H9 (cell line): ENCODE results near the gene RPL27A. TPM values are rescaled to one million over a fixed set of nuclear protein-coding genes. Genes with fewer than 3 reads are reported as not detected.

Source experiments
- DNase-seq: peaks from one replicate; pipeline ENCODE4 v3.0.0-alpha.2; 2017
- H2AFZ ChIP-seq: one replicate; pipeline ENCODE4 v1.6.1; 2013; ENCODE audit warnings: mild to moderate bottlenecking, low read length, control low read depth, moderate library complexity
- H2AK5ac ChIP-seq: 2 replicates; pipeline ENCODE4 v1.6.1; 2013; ENCODE audit warnings: low read length, control low read depth, mixed read lengths; ENCODE audit not compliant: insufficient read length
- H2BK120ac ChIP-seq: one replicate; pipeline ENCODE4 v1.6.1; 2013; ENCODE audit warnings: low read depth, mild to moderate bottlenecking, low read length, control low read depth, inconsistent platforms; ENCODE audit not compliant: poor library complexity, severe bottlenecking
- H2BK12ac ChIP-seq: 2 replicates; pipeline ENCODE4 v1.6.1; 2013; ENCODE audit warnings: low read length, control low read depth, mixed read lengths, low read depth; ENCODE audit not compliant: insufficient read length
- H2BK15ac ChIP-seq: 2 replicates; pipeline ENCODE4 v1.6.1; 2013; ENCODE audit warnings: low read depth, low read length, control low read depth
- H2BK20ac ChIP-seq: one replicate; pipeline ENCODE4 v1.6.1; 2013; ENCODE audit warnings: low read depth, mild to moderate bottlenecking, low read length, control low read depth, inconsistent platforms; ENCODE audit not compliant: poor library complexity, severe bottlenecking
- H2BK5ac ChIP-seq: 2 replicates; pipeline ENCODE4 v1.6.1; 2013; ENCODE audit warnings: low read length, control low read depth, mixed read lengths; ENCODE audit not compliant: insufficient read length
- H3K14ac ChIP-seq: 2 replicates; pipeline ENCODE4 v1.6.1; 2013; ENCODE audit warnings: low read length, control low read depth; ENCODE audit not compliant: insufficient read depth
- H3K18ac ChIP-seq: 2 replicates; pipeline ENCODE4 v1.6.1; 2013; ENCODE audit warnings: low read depth, mild to moderate bottlenecking, mixed read lengths, low read length, control low read depth; ENCODE audit not compliant: insufficient read length
- H3K23ac ChIP-seq: 2 replicates; pipeline ENCODE4 v1.6.1; 2013; ENCODE audit warnings: low read length, control low read depth, mixed read lengths, low read depth; ENCODE audit not compliant: insufficient read length
- H3K23me2 ChIP-seq: 2 replicates; pipeline ENCODE4 v1.6.1; 2013; ENCODE audit warnings: low read depth, mild to moderate bottlenecking, mixed read lengths, low read length, control low read depth; ENCODE audit not compliant: insufficient read length, poor library complexity, severe bottlenecking
- H3K27ac ChIP-seq: 2 replicates; pipeline ENCODE4 v1.5.1; 2013; ENCODE audit warnings: low read length, control low read depth, mixed read lengths, low read depth; ENCODE audit not compliant: insufficient read length
- H3K27me3 ChIP-seq: 2 replicates; pipeline ENCODE4 v1.6.1; 2013; ENCODE audit warnings: low read length, control low read depth, inconsistent platforms; ENCODE audit not compliant: insufficient read depth
- H3K4ac ChIP-seq: 2 replicates; pipeline ENCODE4 v1.6.1; 2013; ENCODE audit warnings: low read depth, mild to moderate bottlenecking, control low read depth, inconsistent platforms, low read length, moderate library complexity
- H3K4me1 ChIP-seq: 2 replicates; pipeline ENCODE4 v1.6.1; 2013; ENCODE audit warnings: low read length, control low read depth, inconsistent platforms; ENCODE audit not compliant: insufficient read depth
- H3K4me2 ChIP-seq: 2 replicates; pipeline ENCODE4 v1.6.1; 2013; ENCODE audit warnings: low read length, control low read depth, mixed read lengths; ENCODE audit not compliant: insufficient read length, insufficient read depth
- H3K56ac ChIP-seq: 2 replicates; pipeline ENCODE4 v1.6.1; 2013; ENCODE audit warnings: low read depth, mild to moderate bottlenecking, mixed read lengths, low read length, control low read depth; ENCODE audit not compliant: insufficient read length
- H3K79me1 ChIP-seq: 2 replicates; pipeline ENCODE4 v1.6.1; 2013; ENCODE audit warnings: low read depth, mild to moderate bottlenecking, moderate library complexity, low read length, control low read depth, inconsistent platforms; ENCODE audit not compliant: insufficient read depth, poor library complexity, severe bottlenecking
- H3K79me2 ChIP-seq: 2 replicates; pipeline ENCODE4 v1.6.1; 2013; ENCODE audit warnings: low read length, control low read depth, inconsistent platforms; ENCODE audit not compliant: insufficient read depth
- H3K9ac ChIP-seq: 2 replicates; pipeline ENCODE4 v1.6.1; 2013; ENCODE audit warnings: low read length, control low read depth, mixed read lengths; ENCODE audit not compliant: insufficient read length; ENCODE audit errors: extremely low read depth
- H3K9me3 ChIP-seq: one replicate; pipeline ENCODE4 v1.6.1; 2013; ENCODE audit warnings: low read depth, low read length, inconsistent platforms; ENCODE audit not compliant: control insufficient read depth
- H3T11ph ChIP-seq: one replicate; pipeline ENCODE4 v1.6.1; 2013; ENCODE audit warnings: mild to moderate bottlenecking, low read length, control low read depth, inconsistent platforms
- H4K20me1 ChIP-seq: one replicate; pipeline ENCODE4 v1.6.1; 2013; ENCODE audit not compliant: control insufficient read depth, insufficient read length, insufficient read depth
- H4K5ac ChIP-seq: 2 replicates; pipeline ENCODE4 v1.6.1; 2013; ENCODE audit warnings: low read depth, mild to moderate bottlenecking, mixed read lengths, low read length, control low read depth; ENCODE audit not compliant: insufficient read length
- H4K8ac ChIP-seq: replicated peaks from 2 replicates; pipeline ENCODE4 v1.6.1; 2013; ENCODE audit warnings: low read length, control low read depth, mixed read lengths, low read depth; ENCODE audit not compliant: insufficient read length
- H4K91ac ChIP-seq: 2 replicates; pipeline ENCODE4 v1.6.1; 2013; ENCODE audit warnings: low read depth, mild to moderate bottlenecking, moderate library complexity, mixed read lengths, low read length, control low read depth; ENCODE audit not compliant: insufficient read length
- H3K27ac Mint-ChIP-seq, 3 experiments: 2 replicates in 2 of 3; 3 replicates in 1 of 3; pipeline ENCODE4 v1.8.0; 2020 to 2021; ENCODE audit warnings: mixed read lengths in 3 of 3, mild to moderate bottlenecking in 1 of 3, moderate library complexity in 1 of 3
- H3K27me3 Mint-ChIP-seq: 2 replicates; pipeline ENCODE4 v1.8.0; 2021; ENCODE audit warnings: low read depth, mild to moderate bottlenecking, moderate library complexity, mixed read lengths
- H3K36me3 Mint-ChIP-seq, 3 experiments: 2 replicates in 2 of 3; 3 replicates in 1 of 3; pipeline ENCODE4 v1.8.0; 2020 to 2021; ENCODE audit warnings: low read depth in 3 of 3, mixed read lengths in 3 of 3; ENCODE audit not compliant: insufficient read depth in 1 of 3
- H3K4me1 Mint-ChIP-seq, 2 experiments: 2 replicates each; pipeline ENCODE4 v1.8.0; 2020; ENCODE audit warnings: mixed read lengths in 2 of 2
- H3K4me3 Mint-ChIP-seq, 2 experiments: 2 replicates in 1 of 2; 3 replicates in 1 of 2; pipeline ENCODE4 v1.8.0; 2020 to 2021; ENCODE audit warnings: mild to moderate bottlenecking in 2 of 2, mixed read lengths in 2 of 2, moderate library complexity in 1 of 2
- H3K9me3 Mint-ChIP-seq, 2 experiments: 2 replicates in 1 of 2; 3 replicates in 1 of 2; pipeline ENCODE4 v1.8.0; 2020; ENCODE audit warnings: mild to moderate bottlenecking in 2 of 2, mixed read lengths in 2 of 2, moderate library complexity in 1 of 2
- WGBS: extraction: QIAGEN DNeasy Blood & Tissue Kit; methylation state at CpG from one replicate; pipeline ENCODE4 v1.1.7; 2013; ENCODE audit warnings: missing lambda C conversion rate, low lambda C conversion rate, mixed read lengths; ENCODE audit not compliant: insufficient read length; ENCODE audit errors: extremely low coverage; 5-methylcytosine and 5-hydroxymethylcytosine counted together
- total RNA-seq: library from RNA; stranded (reverse); gene quantifications from 2 replicates; pipeline ENCODE4 v1.2.1, GENCODE V29; 2021
- TF ChIP-seq, protein P1 (sequence below): fragments of 200-600 bp; sonication (generic); conservative IDR thresholded peaks from 3 replicates; pipeline ENCODE4 v1.8.0; 2021; ENCODE audit warnings: antibody characterized with exemption, mild to moderate bottlenecking

Gene RPL27A
- total RNA-seq, 1 experiment from 2014 or later = 1,152 TPM

DNA sequence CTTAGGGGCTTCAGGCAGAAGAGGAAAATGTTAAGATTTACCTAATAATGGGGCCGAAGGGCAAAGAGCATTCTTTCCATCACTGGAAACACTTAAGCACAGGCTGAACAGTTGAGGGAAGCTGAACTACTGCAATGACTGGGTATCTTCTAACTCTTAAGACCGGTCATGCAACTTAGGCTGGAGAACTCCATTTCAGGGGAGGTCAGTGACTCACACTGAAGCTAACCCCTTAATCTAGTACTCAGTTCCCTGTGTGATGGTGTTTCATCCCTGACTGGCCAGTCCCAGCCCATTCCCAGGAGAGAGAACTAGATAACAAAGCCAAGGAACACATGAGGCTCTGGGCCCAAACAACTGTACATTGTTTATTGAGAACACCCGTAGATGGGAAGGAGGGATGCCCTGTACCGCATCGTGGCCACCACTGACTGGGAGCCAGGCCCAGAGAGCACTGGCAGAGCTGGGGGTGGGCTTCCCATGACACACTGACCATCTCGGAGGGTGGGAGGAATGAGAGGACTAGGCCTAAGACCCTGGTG, 10.5 kb downstream of the RPL27A start:
- H3K4me2 ChIP-seq = no peak overlapping the region
- no peak overlapping the region for H2AK5ac ChIP-seq
- WGBS = no CpG with 5 or more reads among the region's 6 CpGs
- no peak overlapping the region for H2BK120ac ChIP-seq
- Mint-ChIP-seq H3K27ac (0 out of 7 replicates have a peak overlapping the region, but pooled peaks of 1 of the 3 experiments have one; percentile 17), H3K9me3 (no peaks in the 10 kb centered on the region; a peak in 1 of 5 replicates), H3K4me3 (no peak overlapping the region), H3K36me3 (peaks cover 43 to 85% (median 70%) of the 10 kb centered on the region in 3 experiments; a peak in 6 of 7 replicates), H3K4me1 (peaks cover 32 to 41% of the 10 kb centered on the region in 2 experiments), H3K27me3 (no peaks in the 10 kb centered on the region; the same call in 1 of the 2 replicates)
- no peak overlapping the region for H2BK15ac ChIP-seq
- H3K9ac ChIP-seq = no peak overlapping the region
- TF ChIP-seq, protein P1, sequence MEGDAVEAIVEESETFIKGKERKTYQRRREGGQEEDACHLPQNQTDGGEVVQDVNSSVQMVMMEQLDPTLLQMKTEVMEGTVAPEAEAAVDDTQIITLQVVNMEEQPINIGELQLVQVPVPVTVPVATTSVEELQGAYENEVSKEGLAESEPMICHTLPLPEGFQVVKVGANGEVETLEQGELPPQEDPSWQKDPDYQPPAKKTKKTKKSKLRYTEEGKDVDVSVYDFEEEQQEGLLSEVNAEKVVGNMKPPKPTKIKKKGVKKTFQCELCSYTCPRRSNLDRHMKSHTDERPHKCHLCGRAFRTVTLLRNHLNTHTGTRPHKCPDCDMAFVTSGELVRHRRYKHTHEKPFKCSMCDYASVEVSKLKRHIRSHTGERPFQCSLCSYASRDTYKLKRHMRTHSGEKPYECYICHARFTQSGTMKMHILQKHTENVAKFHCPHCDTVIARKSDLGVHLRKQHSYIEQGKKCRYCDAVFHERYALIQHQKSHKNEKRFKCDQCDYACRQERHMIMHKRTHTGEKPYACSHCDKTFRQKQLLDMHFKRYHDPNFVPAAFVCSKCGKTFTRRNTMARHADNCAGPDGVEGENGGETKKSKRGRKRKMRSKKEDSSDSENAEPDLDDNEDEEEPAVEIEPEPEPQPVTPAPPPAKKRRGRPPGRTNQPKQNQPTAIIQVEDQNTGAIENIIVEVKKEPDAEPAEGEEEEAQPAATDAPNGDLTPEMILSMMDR = no peak
- H4K20me1 ChIP-seq = no peaks in the 10 kb centered on the region
- H3K23me2 ChIP-seq = peaks cover 4% of the 10 kb centered on the region
- no peak overlapping the region for H3K18ac ChIP-seq
- H3K56ac ChIP-seq = no peak overlapping the region
- no peaks in the 10 kb centered on the region; the same call in 1 of the 2 replicates for H3K79me2 ChIP-seq
- H3T11ph ChIP-seq = no peak overlapping the region
- H3K4ac ChIP-seq = no peak overlapping the region
- H3K9me3 ChIP-seq = no peaks in the 10 kb centered on the region
- no peaks in the 10 kb centered on the region for H3K79me1 ChIP-seq
- H3K23ac ChIP-seq = no peak overlapping the region
- H2BK20ac ChIP-seq = no peak overlapping the region
- no peak overlapping the region for H4K8ac ChIP-seq
- no peak for DNase-seq
- H4K91ac ChIP-seq = no peak overlapping the region
- H3K14ac ChIP-seq = no peak overlapping the region
- no peak overlapping the region for H2BK5ac ChIP-seq
- no peak overlapping the region for H2AFZ ChIP-seq
- peaks cover 3% of the 10 kb centered on the region; the same call in 1 of the 2 replicates for H3K4me1 ChIP-seq
- no peak overlapping the region for H4K5ac ChIP-seq
- no peak overlapping the region for H3K27ac ChIP-seq
- no peak overlapping the region for H2BK12ac ChIP-seq
- no peaks in the 10 kb centered on the region for H3K27me3 ChIP-seq
